COLO668 (cell line): Measurements from ENCODE around the gene PAPPA2.
"Not testable (repeated sequence)": the region's sequence is repeated elsewhere in the genome, so short reads cannot be mapped to it uniquely, and the experiment has no call there.

ENCODE experiments used
- DNase-seq: peaks from one replicate; lab custom pipeline; 2025; ENCODE audit not compliant: unreplicated experiment; lab: John Stamatoyannopoulos, UW

PAPPA2 gene

DNA sequence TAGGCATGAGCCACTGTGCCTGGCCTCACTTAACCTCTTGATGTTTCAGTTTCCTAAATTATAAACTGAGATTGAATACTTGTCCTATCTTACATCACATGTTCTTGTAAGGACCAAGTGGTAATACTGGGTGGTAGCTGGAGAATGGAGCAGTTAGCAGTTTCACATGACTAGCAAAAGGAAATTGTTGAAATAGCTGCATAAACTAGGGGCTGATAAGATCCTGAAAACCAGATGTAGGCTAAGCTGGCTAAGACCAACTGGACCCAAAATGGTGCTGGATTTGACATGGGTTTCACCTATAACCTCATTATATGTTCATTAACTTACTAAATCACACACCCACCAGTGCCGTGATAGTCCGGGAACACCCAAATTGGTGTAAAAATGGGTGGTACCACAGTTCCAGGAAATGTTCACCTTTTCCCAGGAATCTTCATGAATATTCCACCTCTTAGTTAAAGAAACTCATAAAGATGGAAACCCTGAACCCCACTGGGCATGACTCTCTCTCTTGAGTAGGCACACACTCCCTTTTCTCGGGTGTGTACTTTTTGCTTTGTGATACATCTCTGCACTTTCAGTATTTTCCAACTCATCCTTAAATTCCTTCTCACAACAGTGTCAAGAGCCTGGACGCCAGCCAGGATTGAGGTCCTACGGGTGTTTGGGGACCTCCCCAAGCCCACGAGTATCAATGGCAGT is at the start of gene PAPPA2:
TSS of gene PAPPA2 (plus strand) at position 502 of the 705 bp plus-strand sequence. CDS start 93,148 bp downstream, outside the sequence.
- no peak for DNase-seq

DNA sequence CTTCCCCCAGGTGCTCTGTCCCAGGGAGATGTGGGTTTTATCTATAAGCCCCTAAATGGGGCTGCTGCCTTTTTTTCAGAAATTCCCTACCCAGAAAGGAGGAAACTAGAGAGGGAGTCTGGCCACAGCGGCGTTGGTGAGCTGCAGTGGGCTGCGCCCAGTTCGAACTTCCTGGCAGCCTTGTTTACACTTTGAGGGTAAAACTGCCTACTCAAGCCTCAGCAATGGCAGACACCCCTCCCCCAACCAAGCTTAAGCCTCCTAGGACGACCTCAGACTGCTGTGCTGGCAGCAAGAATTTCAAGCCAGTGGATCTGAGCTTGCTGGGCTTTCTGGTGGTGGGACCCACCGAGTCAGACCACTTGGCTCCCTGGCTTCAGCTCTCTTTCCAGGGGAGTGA is 46.2 kb upstream of the PAPPA2 start:
- DNase-seq: no peak

DNA sequence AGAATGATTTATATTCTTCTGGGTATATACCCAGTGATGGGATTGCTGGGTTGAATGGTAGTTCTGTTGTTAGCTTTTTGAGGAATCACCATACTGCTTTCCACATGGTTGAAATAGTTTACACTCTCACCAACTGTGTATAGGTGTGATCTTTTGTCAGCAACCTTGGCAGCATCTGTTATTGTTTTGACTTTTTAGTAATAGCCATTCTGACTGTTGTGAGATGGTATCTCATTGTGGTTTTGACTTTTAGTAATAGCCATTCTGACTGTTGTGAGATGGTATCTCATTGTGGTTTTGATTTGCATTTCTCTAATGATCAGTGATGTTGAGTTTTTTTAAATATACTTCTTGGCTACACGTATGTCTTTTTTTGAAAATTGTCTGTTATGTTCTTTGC is 43.4 kb upstream of the PAPPA2 start:
- not testable (repeated sequence) for DNase-seq

DNA sequence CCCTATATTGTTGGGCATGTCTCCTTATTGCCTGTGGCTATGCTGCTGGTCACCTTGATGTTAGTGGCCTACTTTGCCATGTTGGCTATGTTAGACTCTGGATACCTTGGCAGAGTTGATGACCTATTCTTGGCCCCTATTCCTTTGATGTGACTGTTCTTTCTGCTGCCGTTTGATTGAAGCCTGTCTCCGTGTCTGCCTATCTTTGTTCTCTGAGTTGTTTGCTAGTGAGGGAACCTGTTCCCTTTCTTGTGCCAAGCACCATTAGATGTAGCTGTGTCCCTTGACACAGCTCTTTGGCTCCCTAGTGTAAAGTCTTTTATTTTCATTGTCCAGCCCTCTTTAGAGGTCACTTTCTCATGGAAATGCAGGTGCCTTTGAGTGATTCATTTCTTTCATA is 28.7 kb upstream of the PAPPA2 start:
- DNase-seq: no peak

DNA sequence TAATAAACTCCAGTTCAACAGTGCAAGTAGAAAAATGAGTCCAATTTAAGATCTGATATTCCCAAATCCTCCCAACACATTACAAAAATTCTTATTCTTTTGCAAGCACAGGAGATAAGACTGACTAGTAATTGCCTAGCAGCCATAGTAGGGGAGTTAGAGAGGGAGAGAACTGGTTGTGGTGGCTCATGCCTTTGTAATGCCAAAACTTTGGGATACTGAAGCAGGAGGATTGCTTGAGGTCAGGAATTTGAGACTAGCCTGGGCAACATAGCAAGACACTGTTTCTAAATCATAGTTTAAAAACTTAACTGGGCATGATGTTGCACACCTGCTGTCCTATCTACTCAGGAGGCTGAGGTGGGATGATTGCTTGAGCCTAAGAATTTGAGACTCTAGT is 26.7 kb upstream of the PAPPA2 start:
- DNase-seq: no peak

DNA sequence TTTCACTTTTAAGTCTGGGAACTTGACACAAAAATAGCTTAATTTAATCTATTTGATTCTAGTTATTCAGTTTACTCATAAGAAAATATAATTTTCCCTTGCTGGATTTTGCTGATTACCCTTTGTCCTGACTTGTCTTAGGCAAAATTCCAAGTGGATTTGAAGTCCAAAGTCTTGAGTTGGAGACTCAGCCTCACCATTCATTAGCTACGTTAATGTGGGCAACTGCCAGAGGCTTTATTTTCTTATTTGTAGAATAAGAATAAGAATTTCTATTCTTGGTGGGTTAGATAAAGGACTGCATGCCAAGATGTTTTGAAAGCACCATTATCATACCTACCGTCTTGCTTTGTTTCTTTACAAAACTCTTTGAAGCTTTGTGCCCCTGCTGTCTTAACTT is 22.8 kb upstream of the PAPPA2 start:
- no peak for DNase-seq

DNA sequence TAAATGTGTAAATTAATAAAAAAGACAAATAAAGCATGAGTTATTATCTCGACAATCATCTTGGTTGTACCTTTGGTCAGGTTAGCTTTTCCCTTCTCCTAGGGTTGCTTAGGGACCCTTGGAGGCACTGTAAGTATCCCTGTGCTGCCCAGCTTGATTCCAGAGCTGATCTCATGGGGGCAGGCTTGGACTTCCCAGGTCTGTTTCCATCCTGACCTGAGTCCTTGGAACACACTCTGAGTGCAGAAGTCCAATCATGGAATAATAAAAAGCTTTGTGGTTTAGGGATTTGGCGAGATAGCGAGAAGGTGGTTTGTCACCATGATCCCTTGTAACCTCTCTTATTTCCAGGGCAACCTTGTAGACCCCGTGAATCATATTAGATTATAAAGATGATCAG is 18.7 kb upstream of the PAPPA2 start:
- no peak for DNase-seq

- no peak for DNase-seq
Measured at GRCh38 chr1:176445402-176445801, 17.6 kb upstream of the PAPPA2 start.

- peak; percentile 27 for DNase-seq
Measured at GRCh38 chr1:176448340-176448739, 14.6 kb upstream of the PAPPA2 start.

DNA sequence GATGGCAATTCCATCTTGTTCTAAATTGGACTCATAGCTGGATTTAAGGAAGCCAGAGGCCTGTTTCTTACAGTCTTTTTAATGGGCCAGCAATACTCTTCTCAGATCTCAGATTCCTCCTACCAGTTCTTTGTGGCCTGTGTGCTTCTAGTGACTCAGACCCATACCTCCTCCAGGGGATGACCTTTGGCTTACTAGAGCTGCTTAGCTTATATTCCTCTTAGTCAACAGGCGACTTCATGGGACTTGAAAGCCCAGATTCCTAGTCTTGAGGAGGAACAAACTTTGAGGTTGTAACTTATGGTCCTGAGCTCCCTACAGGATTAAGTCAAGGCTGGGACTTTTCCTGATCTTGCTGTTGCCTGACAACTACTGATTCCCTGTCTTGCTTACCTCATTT is 12.4 kb upstream of the PAPPA2 start:
- DNase-seq: no peak

DNA sequence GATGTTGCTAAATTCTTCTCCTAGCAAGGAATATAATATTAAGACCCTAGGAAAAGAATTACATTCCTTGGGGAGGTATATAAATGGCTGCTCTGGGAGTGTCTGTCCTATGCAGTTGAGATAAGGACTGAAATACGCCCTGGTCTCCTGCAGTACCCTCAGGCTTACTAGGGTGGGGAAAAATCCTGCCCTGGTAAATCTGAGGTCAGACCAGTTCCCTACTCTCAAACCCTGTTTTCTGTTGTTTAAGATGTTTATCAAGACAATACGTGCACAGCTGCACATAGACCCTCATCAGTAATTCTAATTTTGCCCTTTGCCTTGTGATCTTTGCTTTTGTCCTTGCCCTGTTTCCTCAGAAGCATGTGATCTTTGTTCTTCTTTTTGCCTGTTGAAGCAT is 11.2 kb upstream of the PAPPA2 start:
- not testable (repeated sequence) for DNase-seq

- no peak for DNase-seq
Measured at GRCh38 chr1:176456795-176457194, 6.2 kb upstream of the PAPPA2 start.

GRCh38 chr1:176460544-176461336 is 2.2 kb upstream of the PAPPA2 start:
- DNase-seq: no peak

DNA sequence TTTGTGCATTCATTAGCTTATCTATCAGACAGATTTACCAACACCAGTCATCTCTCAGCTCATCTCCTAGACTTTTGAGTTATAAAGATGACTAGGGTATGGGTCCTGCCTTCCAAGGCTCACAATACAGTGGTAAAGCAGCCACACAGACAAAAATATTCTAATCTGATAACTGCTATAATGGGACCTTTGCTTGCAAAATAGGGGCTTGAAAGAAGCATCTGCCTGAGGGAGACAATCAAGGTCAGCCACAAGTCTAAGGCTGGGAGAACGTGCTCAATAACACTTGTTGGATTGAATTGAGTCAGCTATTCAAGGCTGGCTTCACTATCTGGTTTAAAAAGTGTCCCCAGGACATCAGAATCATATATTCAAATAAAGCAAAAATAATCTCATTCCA is 1.4 kb upstream of the PAPPA2 start:
- no peak for DNase-seq

DNA sequence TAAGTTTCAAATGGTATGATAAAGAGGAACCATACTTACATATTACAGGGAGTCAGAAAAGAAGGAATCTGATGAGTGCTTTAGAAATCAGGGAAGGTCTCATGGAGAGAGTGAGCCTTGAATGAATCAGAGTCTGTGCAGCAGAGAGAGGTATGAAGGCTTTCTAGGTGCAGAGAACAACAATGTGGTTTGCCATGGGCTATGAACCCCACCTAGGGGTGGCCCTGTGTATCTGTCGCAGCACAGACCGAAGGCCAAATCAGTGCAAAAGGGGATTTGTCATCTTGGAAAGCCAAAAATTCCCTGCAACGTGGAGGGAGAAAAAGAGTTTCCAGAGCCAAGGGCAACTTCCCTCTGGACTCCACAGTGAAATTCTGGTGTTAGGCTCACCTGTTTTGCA is 3.5 kb downstream of the PAPPA2 start:
- DNase-seq: no peak

GRCh38 chr1:176469450-176470010 is 6.6 kb downstream of the PAPPA2 start:
- no peak for DNase-seq

- no peak for DNase-seq
Measured at GRCh38 chr1:176471338-176472121, 8.6 kb downstream of the PAPPA2 start.

DNA sequence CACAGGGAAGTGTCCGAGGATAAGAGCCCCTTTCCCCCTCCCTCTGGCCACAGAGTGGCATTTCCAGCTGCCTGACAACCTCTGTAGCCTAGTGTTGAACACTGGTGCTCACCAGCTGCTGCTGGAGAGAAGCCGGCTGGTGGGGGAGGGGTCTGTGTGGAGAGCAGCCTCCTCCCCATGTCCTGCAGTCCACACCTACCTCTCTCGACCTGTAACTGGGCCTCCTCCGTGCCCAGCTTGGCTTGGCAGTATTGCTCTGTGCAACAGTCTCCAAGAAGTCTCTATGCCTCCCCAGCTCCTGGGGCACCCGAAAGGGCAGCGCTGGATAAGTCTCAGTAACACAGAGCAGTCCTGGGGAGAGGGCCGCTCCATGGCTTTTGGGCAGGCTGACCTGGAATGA is 17.0 kb downstream of the PAPPA2 start:
- peak; percentile 60 for DNase-seq

- no peak for DNase-seq
Measured at GRCh38 chr1:176480750-176481149, 17.8 kb downstream of the PAPPA2 start.

DNA sequence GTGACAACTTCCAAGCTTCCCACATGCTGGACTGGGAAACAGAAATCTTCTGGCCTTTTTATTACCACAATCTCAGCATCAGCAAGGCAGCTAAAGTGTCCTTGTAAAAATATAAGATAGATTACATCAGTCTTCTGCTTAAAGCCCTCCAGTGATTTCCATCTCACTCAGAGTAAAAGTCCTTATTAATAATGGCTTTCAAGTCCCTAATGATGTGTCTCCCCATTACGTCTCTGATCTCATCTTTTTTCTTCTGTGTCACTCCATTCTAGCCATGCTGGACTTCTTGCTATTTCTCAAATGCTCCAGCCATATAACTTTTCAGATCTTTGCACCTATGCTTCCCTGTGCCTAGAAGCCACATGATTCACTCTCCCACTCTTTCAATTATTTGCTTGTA is 22.1 kb downstream of the PAPPA2 start:
- no peak for DNase-seq

GRCh38 chr1:176494436-176494835 is 31.5 kb downstream of the PAPPA2 start:
- DNase-seq: no peak
